Uterus (tissue), 2 donors: ENCODE data around the gene CSNK2B.

Experiments used
- CTCF ChIP-seq, 4 experiments: fragments of 200-600 bp in 2 of 4; fragments of 450-650 bp in 2 of 4; sonication (generic) in 2 of 4; IDR thresholded peaks; one replicate each; pipeline ENCODE4 v1.5.1; 2016 to 2019; ENCODE audit warnings: antibody characterized with exemption in 4 of 4, mild to moderate bottlenecking in 2 of 4, moderate library complexity in 1 of 4
- POLR2A ChIP-seq, 2 donors: fragments of 450-650 bp; IDR thresholded peaks; one replicate each; pipeline ENCODE4 v1.6.1; 2016; ENCODE audit warnings: antibody characterized with exemption in 2 of 2, mild to moderate bottlenecking in 1 of 2, moderate library complexity in 1 of 2

GRCh38 chr6:31654574-31655348, 11.1 kb upstream of the CSNK2B start:
- TF ChIP-seq CTCF (IDR thresholded peaks at IDR 0.05) (no peak), POLR2A (IDR thresholded peaks at IDR 0.05) (no peak)
